ENCODE measurements around the gene IL11.
"Not testable (repeated sequence)": the region's sequence is repeated elsewhere in the genome, so short reads cannot be mapped to it uniquely, and the experiment has no call there.

The IL11 gene

GRCh38 chr19:55341595-55342531, 28.4 kb downstream of the IL11 start:
- intact Hi-C loops (cut with DNase I), result loop anchor here (5.0 kb wide), 1 partner anchor 40 kb away; the partner anchor contains the start of gene TMEM238

GRCh38 chr19:55341171-55341588, 29.1 kb downstream of the IL11 start:
- DNase-seq, result peak; percentile 39 to 92 (median 79)
- intact Hi-C loops (cut with DNase I), result loop anchor here (5.0 kb wide), 1 partner anchor 41 kb away; the partner anchor contains the start of gene TMEM238

More at GRCh38 chr19:55341595-55342531, 28.4 kb downstream of the IL11 start:
- no peak for DNase-seq

GRCh38 chr19:55340784-55341147, 29.5 kb downstream of the IL11 start:
- intact Hi-C loops (cut with DNase I), result loop anchor here (5.0 kb wide), 1 partner anchor 42 kb away; the partner anchor contains the start of gene TMEM238

GRCh38 chr19:55339889-55340783, 30.1 kb downstream of the IL11 start:
- intact Hi-C loops (cut with DNase I), result loop anchor here (5.0 kb wide), 2 partner anchors 38 to 42 kb away; partner anchors contain the start of gene TMEM238
- DNase-seq, result peak in 6 of 42 donors; percentile 8 to 40 (median 20)

More at GRCh38 chr19:55340784-55341147, 29.5 kb downstream of the IL11 start:
- peak in 30 of 42 donors; percentile 17 to 65 (median 40) for DNase-seq

GRCh38 chr19:55339105-55339888, 31.0 kb downstream of the IL11 start, which contains the start of gene KMT5C:
KMT5C (plus strand) TSS chr19:55339876; CDS start chr19:55341937, 2,061 bp downstream.
- peak; percentile 100 for DNase-seq
- intact Hi-C loops (cut with DNase I), result loop anchor here (5.0 kb wide), 1 partner anchor 37 kb away; no protein-coding TSS in a partner anchor

- DNase-seq, result no peak
- intact Hi-C loops (cut with DNase I), result loop anchor here (5.0 kb wide), 1 partner anchor 34 kb away; no protein-coding TSS in a partner anchor
Measured at GRCh38 chr19:55336101-55336500, 34.2 kb downstream of the IL11 start.

- no peak for DNase-seq
- intact Hi-C loops (cut with DNase I), result no loop called here
Measured at GRCh38 chr19:55333870-55334269, 36.4 kb downstream of the IL11 start.

- intact Hi-C loops (cut with DNase I); DNase-seq: not testable (repeated sequence)
Measured at GRCh38 chr19:55329791-55330190, 40.5 kb downstream of the IL11 start.

GRCh38 chr19:55328774-55329318, 41.4 kb downstream of the IL11 start:
- DNase-seq; intact Hi-C loops (cut with DNase I): not testable (repeated sequence)

GRCh38 chr19:55325172-55325571, 45.1 kb downstream of the IL11 start, which contains the start of gene TMEM150B:
TMEM150B (minus strand) TSS chr19:55325341; CDS start chr19:55321036, 4,305 bp downstream.
- intact Hi-C loops (cut with DNase I), result no loop called here
- DNase-seq, result peak in 8 of 42 donors; percentile 15 to 47 (median 32)

- intact Hi-C loops (cut with DNase I), result no loop called here
- DNase-seq, result peak in 1 of 42 donors; percentile 12
Measured at GRCh38 chr19:55324662-55325061, 45.6 kb downstream of the IL11 start.

- DNase-seq, result no peak
Measured at GRCh38 chr19:55322204-55322885, 47.9 kb downstream of the IL11 start.

GRCh38 chr19:55321466-55322137, 48.7 kb downstream of the IL11 start:
- intact Hi-C loops (cut with DNase I), result no loop called here

More at GRCh38 chr19:55322204-55322885, 47.9 kb downstream of the IL11 start:
- intact Hi-C loops (cut with DNase I), result no loop called here

GRCh38 chr19:55320844-55321419, 49.3 kb downstream of the IL11 start:
- intact Hi-C loops (cut with DNase I), result no loop called here
- no peak for DNase-seq

More at GRCh38 chr19:55321466-55322137, 48.7 kb downstream of the IL11 start:
- DNase-seq, result no peak

- intact Hi-C loops (cut with DNase I), result no loop called here
- peak; percentile 46 to 86 (median 60) for DNase-seq
Measured at GRCh38 chr19:55319785-55320184, 50.5 kb downstream of the IL11 start.

- intact Hi-C loops (cut with DNase I), result no loop called here
- DNase-seq, result no peak
Measured at GRCh38 chr19:55316646-55317045, 53.6 kb downstream of the IL11 start.

Measured in head of caudate nucleus (tissue), 42 donors.